H1 (cell line): ENCODE results near the gene TAF4. TPM values are rescaled to one million over a fixed set of nuclear protein-coding genes. Genes with fewer than 3 reads are reported as not detected.
A peak's percentile ranks its signal among the peaks of the same experiment; 100 is the strongest.

Experiments used
- CTCF ChIA-PET: fragments of 300-600 bp; sonication (Branson Sonifier 250); formaldehyde crosslinking; loops from one replicate; lab custom pipeline; 2021; ENCODE audit not compliant: partially characterized antibody; lab: Charles Lee
- POLR2A ChIA-PET: fragments of 300-600 bp; sonication (Branson Sonifier 250); formaldehyde crosslinking; loops from one replicate; lab custom pipeline; 2021; ENCODE audit warnings: inconsistent platforms; ENCODE audit not compliant: partially characterized antibody; lab: Charles Lee
- DNase-seq, 2 experiments: peaks; one replicate each; pipeline versions ENCODE4 v3.0.0 to v3.0.0-alpha.2; 2010 to 2022; ENCODE audit warnings: low spot score in 2 of 2, low read depth in 1 of 2, mixed read lengths in 1 of 2
- FAIRE-seq: peaks from 2 replicates; lab custom pipeline; 2011; peaks lifted over from hg19 to GRCh38; lab: Jason Lieb, UNC
- H2AFZ ChIP-seq: 2 replicates; pipeline ENCODE4 v1.8.1; 2012; ENCODE audit warnings: low read length, inconsistent platforms
- H2AK5ac ChIP-seq: 2 replicates; pipeline ENCODE4 v1.6.1; 2013; ENCODE audit warnings: low read depth, low read length
- H2BK120ac ChIP-seq: replicated peaks from 2 replicates; pipeline ENCODE3; 2013; ENCODE audit warnings: low read depth, low read length, inconsistent platforms
- H2BK12ac ChIP-seq: 2 replicates; pipeline ENCODE4 v1.6.1; 2013; ENCODE audit warnings: low read depth, low read length
- H2BK15ac ChIP-seq: 2 replicates; pipeline ENCODE4 v1.6.1; 2013; ENCODE audit warnings: low read length
- H2BK20ac ChIP-seq: 2 replicates; pipeline ENCODE4 v1.6.1; 2013; ENCODE audit warnings: low read length
- H2BK5ac ChIP-seq: 2 replicates; pipeline ENCODE4 v1.6.1; 2013; ENCODE audit warnings: low read depth, low read length
- H3K14ac ChIP-seq: 2 replicates; pipeline ENCODE4 v1.6.1; 2013; ENCODE audit warnings: inconsistent platforms; ENCODE audit not compliant: insufficient read length
- H3K18ac ChIP-seq: 2 replicates; pipeline ENCODE4 v1.6.1; 2013; ENCODE audit warnings: low read length; ENCODE audit errors: extremely low read depth
- H3K23ac ChIP-seq: 2 replicates; pipeline ENCODE4 v1.6.1; 2013; ENCODE audit warnings: inconsistent platforms; ENCODE audit not compliant: insufficient read length
- H3K23me2 ChIP-seq: 2 replicates; pipeline ENCODE4 v1.6.1; 2013; ENCODE audit warnings: low read depth, low read length
- H3K27ac ChIP-seq: 2 replicates; pipeline ENCODE4 v1.6.1; 2011; ENCODE audit warnings: low read depth, low read length, inconsistent platforms
- H3K27me3 ChIP-seq, 4 experiments: replicated peaks in 1 of 4; 1 replicate in 1 of 4; 2 replicates in 3 of 4; pipeline versions ENCODE4 v1.6.1 to v1.8.1; 2011 to 2013; ENCODE audit warnings: low read length in 3 of 4, mild to moderate bottlenecking in 3 of 4, inconsistent platforms in 2 of 4, mixed read lengths in 2 of 4, moderate library complexity in 1 of 4; ENCODE audit not compliant: control insufficient read depth in 3 of 4, insufficient read depth in 3 of 4; ENCODE audit errors: extremely low read depth in 1 of 4
- H3K36me3 ChIP-seq, 4 experiments: 2 replicates each; pipeline versions ENCODE4 v1.6.1 to v1.8.1; 2011 to 2013; ENCODE audit warnings: mild to moderate bottlenecking in 4 of 4, low read length in 3 of 4, moderate library complexity in 2 of 4, control low read depth in 1 of 4, inconsistent platforms in 1 of 4; ENCODE audit not compliant: insufficient read depth in 4 of 4, control insufficient read depth in 2 of 4
- H3K4ac ChIP-seq: replicated peaks from 2 replicates; pipeline ENCODE3; 2013; ENCODE audit warnings: low read length, low read depth, mixed read lengths, inconsistent platforms; ENCODE audit not compliant: insufficient read length
- H3K4me1 ChIP-seq, 4 experiments: replicated peaks in 1 of 4; 1 replicate in 1 of 4; 2 replicates in 3 of 4; pipeline versions ENCODE4 v1.6.1 to v1.8.1; 2011 to 2013; ENCODE audit warnings: low read length in 3 of 4, inconsistent platforms in 2 of 4, mixed read lengths in 1 of 4; ENCODE audit not compliant: insufficient read depth in 4 of 4, control insufficient read depth in 3 of 4
- H3K4me2 ChIP-seq, 2 experiments: 2 replicates each; pipeline versions ENCODE4 v1.6.1 to v1.8.1; 2011 to 2013; ENCODE audit warnings: low read depth in 2 of 2, low read length in 2 of 2, control low read depth in 1 of 2, inconsistent platforms in 1 of 2, mild to moderate bottlenecking in 1 of 2; ENCODE audit not compliant: insufficient read depth in 1 of 2
- H3K4me3 ChIP-seq, 4 experiments: fragments of 200-600, 300-600 bp in 1 of 4; sonication (generic), shearing (Covaris generic), sonication (Bioruptor Twin) in 1 of 4; 2 replicates each; pipeline versions ENCODE4 v1.5.1 to v1.8.1; 2011 to 2016; ENCODE audit warnings: low read length in 4 of 4, low read depth in 3 of 4, control low read depth in 2 of 4, inconsistent platforms in 2 of 4, mild to moderate bottlenecking in 2 of 4, mixed read lengths in 1 of 4, moderate library complexity in 1 of 4; ENCODE audit not compliant: insufficient read depth in 2 of 4; ENCODE audit errors: extremely low read depth in 1 of 4
- H3K56ac ChIP-seq: replicated peaks from 2 replicates; pipeline ENCODE3; 2013; ENCODE audit warnings: low read depth, mild to moderate bottlenecking, mixed read lengths, low read length, inconsistent platforms; ENCODE audit not compliant: insufficient read length
- H3K79me1 ChIP-seq: 2 replicates; pipeline ENCODE4 v1.6.1; 2013; ENCODE audit warnings: low read depth, low read length, control low read depth
- H3K79me2 ChIP-seq, 2 experiments: 2 replicates each; pipeline versions ENCODE4 v1.6.1 to v1.8.1; 2012 to 2013; ENCODE audit warnings: low read length in 2 of 2, mild to moderate bottlenecking in 2 of 2, inconsistent platforms in 1 of 2; ENCODE audit not compliant: insufficient read depth in 2 of 2, control insufficient read depth in 1 of 2
- H3K9ac ChIP-seq, 4 experiments: replicated peaks in 1 of 4; 1 replicate in 1 of 4; 2 replicates in 3 of 4; pipeline versions ENCODE4 v1.6.1 to v1.8.1; 2011 to 2013; ENCODE audit warnings: low read depth in 3 of 4, low read length in 3 of 4, control low read depth in 2 of 4, mild to moderate bottlenecking in 2 of 4, moderate library complexity in 2 of 4, inconsistent platforms in 1 of 4; ENCODE audit errors: extremely low read depth in 1 of 4
- H3K9me3 ChIP-seq, 2 experiments: 2 replicates each; pipeline versions ENCODE4 v1.6.1 to v1.8.1; 2012 to 2013; ENCODE audit warnings: mild to moderate bottlenecking in 2 of 2, moderate library complexity in 2 of 2, control low read depth in 1 of 2, inconsistent platforms in 1 of 2, low read depth in 1 of 2, low read length in 1 of 2, mixed read lengths in 1 of 2; ENCODE audit not compliant: insufficient read depth in 2 of 2
- H4K20me1 ChIP-seq, 2 experiments: replicated peaks in 1 of 2; 2 replicates each; pipeline versions ENCODE3 to v1.8.1; 2011 to 2013; ENCODE audit warnings: inconsistent platforms in 2 of 2, low read length in 2 of 2, mild to moderate bottlenecking in 1 of 2; ENCODE audit not compliant: insufficient read depth in 2 of 2, control insufficient read depth in 1 of 2
- H4K5ac ChIP-seq: 2 replicates; pipeline ENCODE4 v1.6.1; 2013; ENCODE audit warnings: low read length, low read depth, mixed read lengths, inconsistent platforms; ENCODE audit not compliant: insufficient read length
- H4K8ac ChIP-seq: 2 replicates; pipeline ENCODE4 v1.8.0; 2013; ENCODE audit warnings: mild to moderate bottlenecking, moderate library complexity, low read length, inconsistent platforms; ENCODE audit not compliant: insufficient read depth; ENCODE audit errors: extremely low read depth
- H4K91ac ChIP-seq: replicated peaks from 2 replicates; pipeline ENCODE3; 2013; ENCODE audit warnings: low read length, mixed read lengths, inconsistent platforms; ENCODE audit not compliant: insufficient read length
- E2F6 ChIP-seq: IDR thresholded peaks from 2 replicates; pipeline ENCODE4 v1.6.1; 2012; ENCODE audit warnings: inconsistent platforms
- KDM1A ChIP-seq: fragments of 200-600, 300-600 bp; sonication (generic); IDR thresholded peaks from 2 replicates; pipeline ENCODE4 v1.7.1; 2016; ENCODE audit warnings: mild to moderate bottlenecking, low read length, borderline replicate concordance
- ZNF274 ChIP-seq: IDR thresholded peaks from 2 replicates; pipeline ENCODE4 v1.7.0; 2012; ENCODE audit warnings: low read length, borderline replicate concordance; ENCODE audit errors: extremely low read depth
- whole genome bisulfite sequencing, 2 experiments: shearing (Covaris generic) in 1 of 2; methylation state at CpG; one replicate each; pipeline versions ENCODE4 v1.1.6 to v1.1.7; 2013 to 2015; ENCODE audit warnings: low lambda C conversion rate in 2 of 2, mixed read lengths in 2 of 2, inconsistent platforms in 1 of 2, low coverage in 1 of 2, missing lambda C conversion rate in 1 of 2; ENCODE audit not compliant: insufficient replicate concordance in 2 of 2, insufficient coverage in 1 of 2, insufficient read length in 1 of 2; ENCODE audit errors: extremely low coverage in 1 of 2, missing lambda C conversion rate in 1 of 2; 5-methylcytosine and 5-hydroxymethylcytosine counted together
- polyA plus RNA-seq, 7 experiments: library from polyadenylated mRNA; depleted of rRNA in 3 of 7; stranded (reverse) in 5 of 7; unstranded in 2 of 7; fragments of >200 nt in 5 of 7; fragments of 200-250 nt in 2 of 7; gene quantifications; 1 replicate in 5 of 7; 2 replicates in 1 of 7; 4 replicates in 1 of 7; pipeline versions ENCODE4 v1.2.1 to v1.2.3, GENCODE V29; 2011 to 2013; ENCODE audit warnings: missing spikeins in 2 of 7, mixed read lengths in 2 of 7
- total RNA-seq: library from RNA; stranded (reverse); fragmentation: NEBNext Ultra II Directional; extraction: Animal tissue kit (Norgen Biotek cat#: 25700); gene quantifications from 2 replicates; pipeline ENCODE4 v1.2.1, GENCODE V29; 2021

Gene TAF4
- total and polyA plus RNA-seq, 2 of the 8 experiments (the other 6 are each of a cell fraction or from before 2014, with no cell fraction given) = 16.0 to 30.1 TPM

GRCh38 chr20:61982951-61983315 is 82.7 kb downstream of the TAF4 start:
- H2BK5ac ChIP-seq = no peak overlapping the region

More at GRCh38 chr20:61982951-61983315, 82.7 kb downstream of the TAF4 start:
- H4K91ac ChIP-seq = no peak overlapping the region
- no peak overlapping the region for H2BK120ac ChIP-seq
- H3K4me1 ChIP-seq = no peaks in the 10 kb centered on the region; a peak in 1 of 7 replicates
- H3K27ac ChIP-seq = no peak overlapping the region
- no peak overlapping the region for H2BK15ac ChIP-seq
- ChIA-PET POLR2A (interaction anchor here (0.6 kb wide), 1 partner anchor 150 kb away, joined by 3 read pairs; no protein-coding TSS in a partner anchor), CTCF (no interaction called here)
- peaks cover 11% of the 10 kb centered on the region; the same call in 1 of the 2 replicates for H3K23me2 ChIP-seq
- no peak overlapping the region for H3K56ac ChIP-seq
- TF ChIP-seq KDM1A (no peak), E2F6 (0 out of 2 replicates have a peak, but pooled peaks have one; percentile 19), ZNF274 (no peak)
- no peaks in the 10 kb centered on the region; a peak in 1 of 7 replicates for H3K27me3 ChIP-seq
- H3K18ac ChIP-seq = no peak overlapping the region
- peaks cover 0 to 2% of the 10 kb centered on the region in 2 experiments; a peak in 1 of 4 replicates for H3K9me3 ChIP-seq
- H3K9ac ChIP-seq = no peak overlapping the region
- no peak overlapping the region for H3K14ac ChIP-seq
- no peak overlapping the region for H4K5ac ChIP-seq
- no peak overlapping the region for H3K4me3 ChIP-seq
- 86% methylated on average over 10 of the region's 11 CpGs; no CpG with 5 or more reads in 1 of the 2 experiments for WGBS, 2 experiments
- H4K20me1 ChIP-seq = peaks cover 0 to 6% of the 10 kb centered on the region in 2 experiments
- no peak overlapping the region for H2AK5ac ChIP-seq
- H3K79me2 ChIP-seq = peaks cover 0 to 2% of the 10 kb centered on the region in 2 experiments; a peak in 2 of 4 replicates
- H2AFZ ChIP-seq = no peak overlapping the region
- no peak overlapping the region for H3K4ac ChIP-seq
- peaks cover 5% of the 10 kb centered on the region; the same call in 1 of the 2 replicates for H3K79me1 ChIP-seq
- peaks cover 0 to 11% (median 3%) of the 10 kb centered on the region in 4 experiments; a peak in 4 of 8 replicates for H3K36me3 ChIP-seq
- no peak overlapping the region for H3K4me2 ChIP-seq
- H2BK12ac ChIP-seq = no peak overlapping the region
- H3K23ac ChIP-seq = no peak overlapping the region
- H4K8ac ChIP-seq = no peak overlapping the region
- FAIRE-seq = no peak
- no peak for DNase-seq
- no peak overlapping the region for H2BK20ac ChIP-seq
